ENCODE data around the gene EME1.
A peak's percentile ranks its signal among the peaks of the same experiment; 100 is the strongest.

The EME1 gene

DNA sequence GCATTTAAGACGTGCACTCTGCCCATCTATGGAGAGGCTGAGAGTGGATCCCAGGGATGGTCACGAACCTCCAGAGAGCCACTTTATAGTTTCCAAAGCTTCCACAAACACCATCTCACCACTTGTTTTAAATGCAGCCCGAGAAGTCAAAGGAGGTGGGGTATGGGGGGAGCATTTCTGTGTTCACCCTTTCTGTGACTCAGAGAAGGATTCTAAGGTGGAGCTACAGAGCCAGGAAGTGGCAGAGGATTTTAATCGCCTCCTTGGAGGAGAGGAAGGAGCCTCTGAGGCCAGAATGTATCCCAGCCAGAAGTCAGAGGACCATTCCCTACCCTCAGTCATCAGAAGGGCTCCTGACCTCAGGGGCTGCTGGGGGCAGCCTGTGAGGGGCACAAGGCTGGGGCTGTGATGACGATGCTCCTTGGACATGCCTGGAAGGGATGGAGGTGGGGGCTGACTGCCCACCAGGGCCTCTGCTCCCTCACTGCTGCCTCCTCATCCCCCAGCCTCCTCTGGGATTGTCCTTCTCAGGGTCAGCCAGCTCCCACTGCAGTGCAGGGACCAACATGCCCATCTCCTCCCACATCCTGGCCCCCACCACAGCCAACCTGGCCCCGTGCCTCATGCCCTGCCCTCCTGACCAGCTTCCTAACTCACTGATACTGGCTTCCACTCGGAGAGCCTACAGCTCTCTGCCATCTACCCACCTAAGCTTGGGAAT lies 24.3 kb upstream of the EME1 start:
- DNase-seq, result no peak

DNA sequence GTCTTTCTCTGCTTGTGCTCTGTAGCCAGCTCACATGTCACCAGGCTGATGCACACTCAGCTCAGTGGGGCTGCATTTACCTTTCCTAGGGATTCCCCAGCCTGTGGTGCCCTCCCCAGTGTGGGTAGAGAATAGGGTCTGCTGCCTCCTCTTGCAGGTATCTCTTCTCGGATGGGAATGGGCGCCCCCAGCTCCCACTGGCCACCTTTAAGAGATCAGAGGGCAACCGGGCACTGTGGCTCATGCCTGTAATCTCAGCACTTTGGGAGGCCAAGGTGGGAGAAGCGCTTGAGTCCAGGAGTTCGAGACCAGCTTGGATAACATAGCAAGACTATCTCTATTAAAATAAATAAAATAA lies 23.8 kb upstream of the EME1 start:
- no peak for DNase-seq

DNA sequence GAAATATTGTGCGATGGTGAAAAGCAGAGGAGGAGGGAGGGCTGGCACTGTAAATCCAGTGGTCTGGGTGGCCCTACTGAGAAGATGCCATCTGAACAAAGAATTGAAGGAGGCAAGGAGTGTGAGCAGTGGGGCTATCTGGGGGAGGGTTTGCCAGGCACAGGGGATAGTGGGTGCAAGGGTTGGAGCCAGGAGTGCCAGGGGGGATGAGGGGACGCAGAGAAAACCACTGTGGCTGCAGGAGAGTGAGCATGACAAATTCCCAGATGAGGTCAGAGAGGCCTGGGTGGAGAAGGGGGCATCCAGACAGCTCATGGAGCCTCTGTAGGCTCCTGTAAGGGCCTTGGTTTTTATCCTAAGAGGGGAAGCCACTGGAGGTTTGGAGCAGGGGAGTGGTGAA lies 22.3 kb upstream of the EME1 start:
- DNase-seq, result no peak

DNA sequence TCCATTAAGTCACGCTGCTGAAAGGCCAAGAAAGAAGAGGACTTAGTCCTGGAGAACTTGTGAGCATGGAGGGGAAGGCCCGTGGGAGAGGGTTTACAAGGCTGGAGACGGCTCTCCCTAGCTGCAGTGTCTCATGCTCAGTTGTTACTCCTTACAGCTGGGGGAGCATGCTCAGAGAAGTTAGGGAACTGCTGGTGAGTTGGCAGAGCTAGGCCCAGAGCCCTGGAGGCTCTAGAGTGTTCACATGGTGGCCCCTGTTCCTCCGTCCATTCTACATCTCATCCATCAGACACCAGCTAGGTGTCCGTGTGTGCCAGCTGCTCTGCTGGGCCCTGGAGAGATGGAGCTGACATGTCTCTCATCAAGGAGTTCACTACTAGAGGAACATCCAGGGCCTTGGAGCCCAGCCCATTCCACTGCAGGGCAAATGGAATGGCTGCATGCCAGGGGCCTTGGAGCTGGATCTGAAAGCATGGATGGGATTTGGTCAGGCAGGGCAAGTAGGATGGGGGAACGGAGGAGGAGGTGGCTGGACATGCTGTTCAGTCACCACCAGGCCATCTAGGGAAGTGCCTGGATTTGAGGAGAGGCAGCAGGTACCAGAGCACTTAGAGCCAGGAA lies 20.8 kb upstream of the EME1 start:
- DNase-seq, result no peak

DNA sequence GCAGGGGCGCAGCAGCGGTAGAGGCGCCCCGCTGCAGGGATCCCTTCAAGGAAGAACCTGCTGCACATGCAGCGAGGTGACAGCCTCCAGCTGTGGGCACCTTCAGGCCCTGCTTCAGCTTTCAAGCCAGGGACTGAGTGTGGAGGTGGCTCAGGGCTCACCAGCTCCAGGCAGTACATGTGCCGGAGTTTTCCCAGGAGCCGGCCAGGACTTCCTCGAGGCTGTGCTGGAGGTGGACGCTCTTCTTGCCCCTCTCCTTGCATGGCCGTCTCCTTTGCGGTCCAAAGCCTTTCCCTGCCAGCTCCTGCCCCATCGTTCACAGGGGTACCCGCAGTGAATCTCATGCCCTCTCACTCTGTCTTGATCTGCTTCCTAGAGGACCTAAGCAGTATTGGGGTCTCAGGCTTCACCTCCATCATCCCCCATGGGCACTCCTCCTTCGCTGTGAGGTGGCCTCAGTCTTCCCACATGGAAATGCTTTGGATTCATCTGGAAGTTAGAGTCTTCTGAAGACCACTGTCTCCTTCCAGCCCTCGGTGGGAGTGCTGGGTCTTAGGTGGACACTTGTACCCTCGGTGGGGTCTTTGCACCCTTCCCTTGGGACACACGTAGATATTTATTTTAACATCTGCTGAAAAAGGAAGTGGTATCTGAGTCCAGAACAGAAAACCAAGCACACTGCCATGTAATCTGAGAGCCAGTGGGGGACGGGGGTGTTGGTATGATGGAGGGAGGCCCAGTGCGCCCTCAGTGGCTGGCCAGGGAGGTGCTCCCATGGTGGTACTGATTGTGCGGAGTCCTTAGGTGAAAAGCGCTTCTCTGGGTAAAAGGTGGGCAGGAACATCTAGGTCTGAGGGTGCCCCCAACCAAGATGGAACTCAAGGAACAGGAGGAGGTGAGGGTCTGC lies 20.1 kb upstream of the EME1 start:
- no peak for DNase-seq

DNA sequence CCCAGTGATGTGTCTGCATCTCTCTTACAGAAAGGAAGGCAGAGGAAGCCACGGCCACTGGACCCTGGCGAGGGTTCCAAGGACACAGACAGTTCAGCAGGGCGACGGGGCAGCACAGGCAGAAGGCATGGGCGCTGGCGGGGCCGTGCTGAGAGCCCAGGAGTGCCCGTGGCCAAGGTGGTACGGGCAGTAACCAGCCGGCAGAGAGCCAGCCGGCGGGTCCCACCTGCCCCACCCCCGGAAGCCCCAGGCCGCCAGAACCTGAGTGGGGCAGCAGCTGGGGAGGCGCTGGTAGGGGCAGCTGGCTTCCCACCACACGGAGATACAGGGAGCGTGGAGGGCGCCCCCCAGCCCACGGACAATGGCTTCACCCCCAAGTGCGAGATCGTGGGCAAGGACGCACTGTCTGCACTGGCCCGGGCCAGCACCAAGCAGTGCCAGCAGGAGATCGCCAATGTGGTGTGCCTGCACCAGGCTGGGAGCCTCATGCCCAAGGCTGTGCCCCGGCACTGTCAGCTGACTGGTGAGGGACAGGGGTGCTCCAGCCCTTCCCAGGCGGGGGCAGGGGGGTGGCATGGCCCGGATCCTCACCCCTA lies 19.3 kb upstream of the EME1 start:
- no peak for DNase-seq

DNA sequence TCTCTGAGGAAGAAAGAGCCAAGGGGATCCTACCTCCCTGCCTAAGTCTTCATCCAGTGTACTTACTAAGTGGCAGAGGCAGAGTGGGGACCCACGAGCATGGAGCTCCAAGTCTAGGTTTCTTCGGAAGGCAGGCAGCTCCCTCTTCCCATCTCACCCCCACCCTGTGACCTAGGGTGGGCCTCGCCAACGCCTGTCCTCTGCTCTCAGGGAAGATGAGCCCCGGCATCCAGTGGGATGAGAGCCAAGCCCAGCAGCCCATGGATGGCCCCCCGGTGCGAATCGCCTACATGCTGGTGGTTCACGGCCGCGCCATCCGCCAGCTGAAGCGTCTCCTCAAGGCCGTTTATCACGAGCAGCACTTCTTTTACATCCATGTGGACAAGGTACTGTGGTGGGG lies 18.8 kb upstream of the EME1 start:
- no peak for DNase-seq

DNA sequence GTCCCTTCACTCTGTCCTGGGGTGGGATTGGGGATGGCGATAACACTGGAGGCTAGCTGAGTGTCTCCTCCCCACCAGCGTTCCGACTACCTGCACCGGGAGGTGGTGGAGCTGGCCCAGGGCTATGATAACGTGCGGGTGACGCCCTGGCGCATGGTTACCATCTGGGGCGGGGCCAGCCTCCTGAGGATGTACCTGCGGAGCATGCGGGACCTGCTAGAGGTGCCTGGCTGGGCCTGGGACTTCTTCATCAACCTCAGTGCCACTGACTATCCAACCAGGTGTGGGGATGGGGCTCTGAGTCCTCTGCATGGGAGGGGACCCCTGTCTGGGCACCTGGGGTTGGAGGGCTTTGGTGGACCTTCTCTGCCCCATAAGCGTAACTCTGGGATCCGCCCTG lies 18.3 kb upstream of the EME1 start:
- no peak for DNase-seq

DNA sequence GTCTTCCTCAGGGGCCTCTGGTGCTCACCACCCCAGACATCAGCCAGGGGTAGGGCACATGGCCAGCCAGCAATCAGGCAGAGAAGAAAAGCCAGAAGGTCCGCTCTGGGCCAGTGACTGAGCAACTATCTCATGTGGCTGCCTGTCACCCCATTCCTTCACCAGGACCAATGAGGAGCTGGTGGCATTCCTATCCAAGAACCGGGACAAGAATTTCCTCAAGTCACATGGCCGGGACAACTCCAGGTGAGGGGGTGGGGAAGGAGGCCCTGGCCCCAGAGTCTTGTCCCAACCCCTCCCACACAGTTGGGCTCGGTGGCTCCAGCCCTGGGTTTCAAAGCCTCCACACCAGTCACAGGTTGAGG lies 17.7 kb upstream of the EME1 start:
- no peak for DNase-seq

DNA sequence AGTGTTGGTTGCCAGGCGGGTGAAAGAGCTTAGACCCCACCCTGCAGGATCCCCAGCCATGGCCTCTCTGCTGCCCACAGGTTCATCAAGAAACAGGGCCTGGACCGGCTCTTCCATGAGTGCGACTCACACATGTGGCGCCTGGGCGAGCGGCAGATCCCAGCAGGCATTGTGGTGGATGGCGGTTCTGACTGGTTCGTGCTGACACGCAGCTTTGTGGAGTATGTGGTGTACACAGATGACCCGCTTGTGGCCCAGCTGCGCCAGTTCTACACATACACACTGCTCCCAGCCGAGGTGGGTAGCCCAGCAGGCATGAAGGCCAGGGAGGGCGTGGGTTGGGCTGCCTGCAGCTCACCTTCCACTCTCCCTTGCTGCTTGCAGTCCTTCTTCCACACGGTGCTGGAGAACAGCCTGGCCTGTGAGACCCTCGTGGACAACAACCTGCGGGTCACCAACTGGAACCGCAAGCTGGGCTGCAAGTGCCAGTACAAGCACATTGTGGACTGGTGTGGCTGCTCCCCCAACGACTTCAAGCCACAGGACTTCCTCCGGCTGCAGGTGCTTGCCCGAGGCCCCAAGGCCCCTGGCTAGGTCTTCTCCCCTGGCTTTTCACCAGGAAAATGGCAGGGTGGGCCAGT lies 17.2 kb upstream of the EME1 start:
- no peak for DNase-seq

DNA sequence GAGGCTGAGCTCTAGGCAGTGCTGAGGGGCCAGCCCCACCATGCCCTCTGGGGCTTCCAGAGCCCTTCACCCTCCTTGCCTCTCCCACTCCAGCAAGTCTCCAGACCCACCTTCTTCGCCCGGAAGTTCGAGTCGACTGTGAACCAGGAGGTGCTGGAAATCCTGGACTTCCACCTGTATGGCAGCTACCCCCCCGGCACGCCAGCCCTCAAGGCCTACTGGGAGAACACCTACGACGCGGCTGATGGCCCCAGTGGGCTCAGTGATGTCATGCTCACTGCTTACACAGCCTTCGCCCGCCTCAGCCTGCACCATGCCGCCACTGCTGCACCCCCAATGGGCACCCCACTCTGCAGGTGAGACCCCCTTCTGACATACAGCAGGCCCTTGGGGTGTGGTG lies 16.6 kb upstream of the EME1 start:
- no peak for DNase-seq

DNA sequence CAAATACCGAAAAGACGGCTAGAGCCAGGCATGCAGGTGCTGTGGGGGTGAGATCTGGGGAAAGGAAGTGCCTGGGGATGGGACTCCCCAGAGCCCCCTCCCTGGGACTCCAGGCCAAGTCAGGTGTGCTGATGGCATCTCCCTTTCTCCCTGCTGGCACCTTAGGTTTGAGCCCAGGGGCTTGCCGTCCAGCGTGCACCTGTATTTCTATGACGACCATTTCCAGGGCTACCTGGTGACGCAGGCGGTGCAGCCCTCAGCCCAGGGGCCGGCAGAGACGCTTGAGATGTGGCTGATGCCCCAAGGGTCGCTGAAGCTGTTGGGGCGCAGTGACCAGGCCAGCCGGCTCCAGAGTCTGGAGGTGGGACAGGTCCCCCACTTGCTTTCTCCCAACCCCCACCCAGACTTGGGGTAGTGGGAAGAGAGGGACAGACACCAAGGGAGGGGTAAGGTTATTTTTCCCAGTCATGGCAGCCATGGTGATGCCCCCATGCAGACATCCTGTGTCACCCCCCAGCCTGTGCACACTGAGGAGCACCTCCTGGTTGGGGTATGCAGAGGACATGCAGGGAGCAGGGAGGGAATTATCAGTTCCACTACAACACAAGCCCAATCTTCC lies 16.0 kb upstream of the EME1 start:
- no peak for DNase-seq

DNA sequence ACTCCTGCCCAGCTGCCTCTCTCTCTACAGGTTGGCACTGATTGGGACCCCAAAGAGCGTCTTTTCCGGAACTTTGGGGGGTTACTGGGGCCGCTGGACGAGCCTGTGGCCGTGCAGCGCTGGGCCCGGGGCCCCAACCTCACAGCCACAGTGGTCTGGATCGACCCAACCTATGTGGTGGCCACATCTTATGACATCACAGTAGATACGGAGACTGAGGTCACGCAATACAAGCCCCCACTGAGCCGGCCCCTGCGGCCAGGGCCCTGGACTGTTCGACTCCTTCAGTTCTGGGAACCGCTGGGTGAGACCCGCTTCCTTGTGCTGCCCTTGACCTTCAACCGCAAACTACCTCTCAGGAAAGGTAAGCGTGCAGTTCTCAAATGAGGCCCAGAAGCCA lies 14.9 kb upstream of the EME1 start:
- no peak for DNase-seq

DNA sequence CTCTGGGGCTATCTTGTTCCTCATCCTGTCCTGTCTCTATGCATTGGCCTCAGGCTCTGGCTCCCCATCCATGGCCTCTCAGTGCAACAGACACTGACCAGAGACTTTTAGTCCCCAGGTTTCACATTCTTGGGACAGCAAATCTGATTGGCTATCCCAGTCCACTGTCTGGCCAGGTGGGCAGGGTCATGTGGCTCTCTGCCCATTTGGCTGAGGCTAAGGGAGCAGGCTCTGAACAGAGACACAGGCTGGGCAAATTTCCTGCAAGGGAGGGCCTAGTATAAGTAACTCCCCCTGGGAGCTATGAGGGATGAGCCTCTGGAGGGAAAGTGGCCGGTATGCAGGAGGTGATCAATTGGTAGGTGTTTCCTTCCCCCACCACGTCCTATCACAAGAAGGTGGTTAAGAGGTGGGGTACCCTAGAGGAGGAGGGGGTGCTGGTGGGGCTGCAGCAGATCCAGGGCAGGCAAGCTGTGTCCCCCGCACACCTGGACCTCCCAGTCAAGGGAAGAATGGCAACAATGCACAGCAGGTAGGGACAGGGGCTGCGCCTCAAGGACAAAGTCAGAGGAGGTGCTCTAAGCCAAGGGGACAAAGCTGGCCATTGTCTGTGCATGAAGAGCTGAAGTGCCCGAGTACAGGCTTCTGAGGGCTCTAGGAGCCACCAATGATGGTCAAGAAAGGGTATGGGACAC lies 13.9 kb upstream of the EME1 start:
- DNase-seq, result no peak

DNA sequence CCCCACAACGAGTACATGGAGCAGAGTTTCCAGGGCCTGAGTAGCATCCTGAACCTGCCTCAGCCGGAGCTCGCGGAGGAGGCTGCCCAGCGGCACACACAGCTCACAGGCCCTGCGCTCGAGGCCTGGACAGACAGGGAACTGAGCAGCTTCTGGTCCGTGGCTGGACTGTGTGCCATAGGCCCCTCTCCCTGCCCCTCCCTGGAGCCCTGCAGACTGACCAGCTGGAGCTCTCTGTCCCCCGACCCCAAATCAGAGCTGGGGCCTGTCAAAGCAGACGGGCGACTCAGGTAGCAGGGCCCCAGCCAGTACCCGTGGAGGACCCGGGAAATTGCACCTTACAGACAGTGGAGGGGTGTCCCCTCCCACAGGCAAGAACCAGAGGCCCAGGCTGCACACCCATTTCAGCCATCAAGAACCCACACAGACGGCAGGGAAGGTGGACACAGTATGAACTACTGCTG lies 13.0 kb upstream of the EME1 start:
- no peak for DNase-seq

DNA sequence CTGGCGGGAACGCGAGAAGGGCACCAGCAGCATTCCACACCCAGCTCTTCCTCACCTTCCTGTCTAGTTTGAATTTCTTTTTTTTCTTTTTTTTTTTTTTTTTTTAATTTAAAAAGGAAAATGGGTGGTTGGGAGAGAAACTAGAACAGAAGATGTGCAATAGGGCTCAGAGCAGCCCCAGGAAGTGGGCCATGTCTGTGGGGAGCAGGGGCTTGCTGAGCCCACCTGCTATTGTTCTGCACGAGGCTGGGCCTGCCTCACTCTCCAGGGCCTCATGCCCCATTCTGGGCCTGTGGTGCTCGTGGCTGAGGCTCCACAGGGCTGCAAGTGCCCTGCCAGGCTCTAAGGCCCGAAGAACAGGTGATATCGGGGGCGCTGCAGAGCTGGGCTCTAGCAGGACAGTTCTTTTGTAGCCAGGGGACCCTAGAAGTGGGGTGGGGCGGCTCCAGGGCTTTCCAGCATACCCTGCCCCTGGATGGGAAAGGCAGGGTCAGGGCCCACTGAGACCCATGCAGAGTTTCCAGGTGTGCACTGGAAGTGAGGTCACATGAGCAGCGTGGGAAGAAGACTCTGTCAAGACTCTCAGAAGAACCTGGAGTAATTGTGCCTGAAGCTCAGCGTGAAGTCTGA lies 12.4 kb upstream of the EME1 start:
- no peak for DNase-seq

DNA sequence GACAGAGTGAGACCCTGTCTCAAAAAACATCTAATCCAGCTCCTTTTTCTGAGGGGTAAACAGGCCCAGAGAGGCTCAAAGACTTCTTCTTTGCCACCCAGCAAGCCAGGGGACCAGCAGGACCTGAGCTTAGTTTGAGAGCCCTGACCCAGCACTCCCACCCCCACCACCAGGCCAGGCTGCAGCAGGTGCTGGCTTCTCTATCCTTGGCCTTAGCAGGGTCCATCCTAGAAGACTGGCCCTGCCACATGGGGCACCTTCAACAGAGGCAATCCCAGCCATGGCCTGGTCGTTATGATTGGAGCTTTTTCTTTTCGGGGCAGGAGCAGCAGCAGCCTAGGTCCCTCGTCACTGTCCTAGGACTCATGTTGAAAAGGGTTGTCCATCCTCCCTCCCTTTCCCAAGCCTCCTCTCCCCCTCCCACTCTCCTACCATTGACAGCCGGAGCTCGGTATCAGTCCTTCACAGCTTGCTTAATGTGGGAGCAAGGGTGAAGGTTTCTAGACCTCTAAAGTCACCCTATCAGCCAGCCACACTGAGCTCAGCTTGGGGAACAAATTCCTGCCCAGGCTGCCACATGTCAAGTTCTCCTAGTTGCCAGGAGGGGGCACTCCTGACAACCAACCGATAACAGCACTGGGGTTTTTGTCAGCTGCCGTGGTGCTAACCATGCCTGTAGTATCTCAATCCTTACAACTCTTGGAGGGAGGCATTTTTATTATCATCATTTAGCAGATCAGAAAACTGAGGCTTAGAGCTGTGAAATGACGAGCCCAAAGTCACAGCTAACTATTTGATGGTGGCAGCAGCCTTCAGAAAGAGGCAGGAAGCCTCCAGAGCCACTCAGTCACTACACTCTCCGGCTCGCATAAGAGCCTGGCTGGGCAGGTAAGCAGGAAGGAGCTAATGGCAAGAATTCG lies 11.2 kb upstream of the EME1 start:
- DNase-seq, result peak; percentile 61 to 73

DNA sequence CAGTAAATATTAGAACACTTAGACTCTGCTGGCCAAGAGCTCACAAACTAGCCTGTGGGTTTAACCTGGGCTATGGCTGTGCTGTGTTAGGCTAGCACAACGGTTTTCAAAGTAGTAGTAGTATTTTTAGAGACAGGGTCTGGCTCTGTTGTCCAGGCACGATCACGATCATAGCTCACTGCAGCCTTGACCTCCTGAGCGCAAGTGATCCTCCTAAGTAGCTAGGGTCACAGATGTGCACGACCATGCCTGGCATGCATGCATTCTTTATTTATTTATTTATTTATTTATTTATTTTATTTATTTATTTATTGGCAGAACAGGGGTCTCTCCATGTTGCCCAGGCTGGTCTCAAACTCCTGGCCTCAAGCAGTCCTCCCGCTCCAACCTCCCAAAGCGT lies 10.4 kb upstream of the EME1 start:
- DNase-seq, result no peak

DNA sequence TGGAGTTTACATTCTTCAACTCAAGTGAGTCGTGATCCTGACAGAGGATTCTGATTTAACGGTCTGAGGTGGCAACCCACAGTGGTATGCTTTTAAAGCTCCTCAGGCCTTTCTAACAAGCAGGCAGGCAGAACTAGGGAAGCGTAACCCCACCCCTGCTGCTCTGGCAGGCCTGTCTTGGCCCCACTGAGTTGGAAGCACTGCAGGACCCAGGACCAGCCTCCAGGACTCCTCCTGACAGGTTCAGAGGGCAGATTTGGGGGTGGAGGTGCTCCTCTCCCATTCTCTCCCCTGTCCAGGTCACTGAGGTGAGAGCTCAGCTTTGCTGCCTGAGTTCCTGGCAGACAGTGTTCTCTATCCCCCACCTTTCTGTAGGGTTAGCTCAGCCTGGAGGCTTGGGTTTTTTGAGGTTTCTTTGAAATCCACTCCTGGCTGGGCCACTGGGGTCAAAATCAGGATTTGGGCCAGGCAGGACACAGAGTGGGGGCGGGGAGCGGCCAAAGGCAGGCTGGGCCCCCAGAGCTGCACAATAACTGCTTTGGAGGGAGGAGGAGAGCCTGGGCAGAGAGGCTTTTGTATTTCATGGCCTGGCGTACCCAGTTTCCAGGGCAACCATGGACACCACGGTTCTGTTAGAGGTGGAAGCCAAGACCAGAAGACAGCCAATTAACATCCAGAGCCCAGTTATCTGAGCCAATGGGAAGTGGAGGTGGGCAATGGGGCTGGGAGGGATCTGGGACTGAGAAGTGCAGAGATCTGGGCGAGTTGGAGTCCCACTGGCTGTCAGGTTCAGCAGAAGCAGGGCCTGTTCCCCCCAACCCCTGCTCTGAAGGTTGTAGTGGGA lies 9.6 kb upstream of the EME1 start:
- DNase-seq, result no peak
